GM21447 (cell line): Measurements from ENCODE around the gene HSFX1.
"Not testable (repeated sequence)": the region's sequence is repeated elsewhere in the genome, so short reads cannot be mapped to it uniquely, and the experiment has no call there.

Experiments
- ATAC-seq: cut with Tn5 transposase; IDR thresholded peaks from one replicate; pipeline ENCODE4 v1.9.1; 2021; ENCODE audit not compliant: unreplicated experiment

The HSFX1 gene, protein sequence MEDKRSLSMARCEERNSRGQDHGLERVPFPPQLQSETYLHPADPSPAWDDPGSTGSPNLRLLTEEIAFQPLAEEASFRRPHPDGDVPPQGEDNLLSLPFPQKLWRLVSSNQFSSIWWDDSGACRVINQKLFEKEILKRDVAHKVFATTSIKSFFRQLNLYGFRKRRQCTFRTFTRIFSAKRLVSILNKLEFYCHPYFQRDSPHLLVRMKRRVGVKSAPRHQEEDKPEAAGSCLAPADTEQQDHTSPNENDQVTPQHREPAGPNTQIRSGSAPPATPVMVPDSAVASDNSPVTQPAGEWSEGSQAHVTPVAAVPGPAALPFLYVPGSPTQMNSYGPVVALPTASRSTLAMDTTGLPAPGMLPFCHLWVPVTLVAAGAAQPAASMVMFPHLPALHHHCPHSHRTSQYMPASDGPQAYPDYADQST

GRCh38 chrX:149773768-149774167 is at the start of gene HSFX1:
HSFX1 (plus strand) TSS chrX:149774068; CDS start chrX:149774682, 614 bp downstream.
- ATAC-seq = not testable (repeated sequence)

- ATAC-seq = not testable (repeated sequence)
Observed at GRCh38 chrX:149727308-149727707, 46.6 kb upstream of the HSFX1 start.

- ATAC-seq = not testable (repeated sequence)
Observed at GRCh38 chrX:149742269-149742668, 31.6 kb upstream of the HSFX1 start.

DNA sequence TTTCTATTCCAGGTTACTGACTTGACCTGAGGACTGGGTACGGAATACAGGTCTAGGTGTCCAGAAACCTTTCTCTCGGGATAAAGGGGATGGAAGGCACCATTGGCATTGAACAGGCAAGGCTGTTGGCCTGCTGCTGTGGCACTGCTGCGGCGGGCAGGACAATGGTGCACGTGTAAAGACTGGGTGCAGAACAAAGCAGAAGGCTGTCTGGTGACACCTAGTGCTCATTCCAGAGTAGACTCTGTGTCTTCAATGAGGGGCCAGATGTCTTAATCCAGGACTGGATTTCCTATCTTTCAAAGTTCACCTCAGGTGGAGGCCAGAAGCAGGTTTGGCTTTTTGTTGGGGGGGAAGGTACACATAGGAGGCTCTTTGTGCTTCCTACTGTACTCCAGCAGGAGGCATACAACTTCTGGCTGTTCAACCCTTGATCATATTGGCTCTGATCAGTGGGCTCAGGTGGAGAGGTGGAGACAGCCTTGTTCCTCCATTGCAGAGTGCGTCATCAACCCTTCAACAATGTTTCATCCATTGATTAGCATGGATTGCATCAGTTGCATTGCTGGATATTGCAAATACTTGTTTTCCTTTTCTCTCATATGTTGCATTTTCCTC is 27.4 kb upstream of the HSFX1 start:
- not testable (repeated sequence) for ATAC-seq

DNA sequence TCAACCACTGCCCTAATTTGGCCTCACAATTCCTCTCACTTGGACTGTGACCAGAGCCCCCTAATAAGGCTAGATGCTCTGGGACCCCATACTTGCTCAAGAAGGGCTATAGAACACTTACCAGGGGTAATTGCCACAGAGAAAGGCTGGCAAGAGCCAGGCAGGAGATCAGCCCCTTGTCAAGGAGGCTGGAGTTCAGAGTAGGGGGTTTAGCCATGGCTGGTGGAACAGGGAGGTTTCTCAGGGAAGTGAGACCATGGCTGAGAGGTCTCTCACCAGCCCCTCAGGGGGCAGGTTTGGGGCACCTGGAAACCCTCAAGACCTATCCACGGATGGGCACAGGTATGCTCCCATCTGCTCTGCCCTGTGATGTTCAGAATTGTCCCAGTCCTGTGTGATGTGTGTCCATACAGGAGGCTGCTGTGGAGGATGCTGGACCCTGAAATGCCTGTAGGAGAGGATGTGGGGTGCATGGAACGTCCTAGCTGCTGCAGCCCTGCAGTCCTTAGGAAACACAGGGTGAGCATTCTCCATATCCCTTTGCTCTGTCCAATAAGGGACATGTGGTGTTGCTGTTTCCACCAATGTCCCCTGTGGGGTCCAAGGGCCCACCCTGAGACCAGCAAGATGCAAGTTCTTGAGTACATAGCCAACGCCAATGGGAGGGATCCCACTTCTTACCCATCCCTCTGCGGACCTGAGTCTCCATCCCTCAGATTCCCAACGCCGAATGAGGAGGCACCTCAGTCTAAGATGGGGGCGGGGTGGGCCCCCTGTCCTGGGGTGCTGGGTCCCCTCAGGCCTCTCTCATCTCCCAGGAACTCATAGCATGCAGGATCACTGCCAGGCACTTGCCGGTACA is 16.4 kb upstream of the HSFX1 start:
- no peak for ATAC-seq

- no peak for ATAC-seq
Observed at GRCh38 chrX:149758068-149758714, 15.7 kb upstream of the HSFX1 start.

DNA sequence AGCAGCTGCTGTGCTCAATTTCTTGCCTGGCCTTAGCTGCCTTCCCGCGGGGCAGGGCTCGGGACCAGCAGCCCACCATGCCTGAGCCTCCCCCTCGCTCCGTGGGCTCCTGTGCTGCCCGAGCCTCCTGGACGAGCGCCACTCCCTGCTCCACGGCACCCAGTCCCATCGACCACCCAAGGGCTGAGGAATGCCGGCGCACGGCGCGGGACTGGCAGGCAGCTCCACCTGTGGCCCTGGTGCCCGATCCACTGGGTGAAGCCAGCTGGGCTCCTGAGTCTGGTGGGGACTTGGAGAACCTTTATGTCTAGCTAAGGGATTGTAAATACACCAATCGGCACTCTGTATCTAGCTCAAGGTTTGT is 15.2 kb upstream of the HSFX1 start:
- ATAC-seq = not testable (repeated sequence)

GRCh38 chrX:149759824-149760223 is 14.0 kb upstream of the HSFX1 start:
- no peak for ATAC-seq

DNA sequence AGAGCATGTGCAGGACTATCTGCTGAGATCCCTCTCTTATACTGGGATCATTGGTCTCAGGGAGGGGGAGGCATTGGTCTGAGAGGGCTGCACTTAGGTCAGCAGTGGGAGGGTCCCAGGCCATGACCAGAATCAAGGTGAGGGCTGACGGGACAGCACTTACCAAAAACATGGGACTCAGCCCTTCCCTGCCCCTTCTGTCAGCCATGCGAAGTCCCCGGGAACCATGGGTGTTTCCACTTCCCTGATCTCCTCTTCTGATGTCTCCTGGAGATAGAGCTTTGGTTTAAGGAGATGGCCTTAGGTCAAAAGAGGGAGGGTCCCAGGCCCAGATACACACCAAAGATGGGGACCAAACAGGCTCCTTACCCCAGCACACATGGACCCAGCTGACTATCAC is 12.9 kb upstream of the HSFX1 start:
- ATAC-seq = no peak

DNA sequence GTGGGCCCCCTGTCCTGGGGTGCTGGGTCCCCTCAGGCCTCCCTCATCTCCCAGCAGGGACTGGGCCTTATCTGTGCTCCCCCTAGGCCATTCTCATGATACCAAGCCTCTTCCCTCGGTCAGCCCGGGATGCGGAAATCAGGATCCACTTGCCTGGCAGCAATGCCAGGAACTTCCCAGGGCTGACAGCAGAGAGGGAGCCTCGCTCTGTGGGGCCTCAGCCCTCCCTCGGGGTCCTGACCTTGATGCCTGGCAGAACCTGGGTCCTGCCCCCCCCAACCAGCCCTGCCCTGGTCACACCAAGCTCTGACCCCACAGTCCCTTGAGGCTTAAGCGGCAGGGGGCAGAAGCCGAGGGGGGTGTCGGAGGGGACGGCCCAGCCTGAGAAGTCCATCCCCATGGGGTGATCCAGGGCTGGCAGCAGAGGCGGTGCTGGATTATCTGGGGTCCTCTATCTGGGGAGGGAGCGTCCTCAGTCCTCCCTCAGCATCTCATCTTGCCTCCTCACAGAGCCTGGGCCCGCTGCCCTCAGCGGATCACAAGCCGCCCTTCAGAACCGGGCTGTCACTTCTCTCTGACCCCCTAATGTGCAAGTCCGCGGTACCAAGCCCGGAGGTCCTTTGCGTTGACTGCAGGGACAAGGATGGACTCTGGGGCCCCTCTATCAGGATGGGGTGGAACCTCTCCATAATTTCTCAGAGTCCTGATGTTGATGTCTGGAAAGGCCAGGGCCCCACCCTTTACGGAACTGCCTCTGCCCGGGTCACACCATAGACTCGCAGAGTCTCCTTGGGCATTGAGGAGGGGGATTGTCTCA is 11.8 kb upstream of the HSFX1 start:
- ATAC-seq = not testable (repeated sequence)

DNA sequence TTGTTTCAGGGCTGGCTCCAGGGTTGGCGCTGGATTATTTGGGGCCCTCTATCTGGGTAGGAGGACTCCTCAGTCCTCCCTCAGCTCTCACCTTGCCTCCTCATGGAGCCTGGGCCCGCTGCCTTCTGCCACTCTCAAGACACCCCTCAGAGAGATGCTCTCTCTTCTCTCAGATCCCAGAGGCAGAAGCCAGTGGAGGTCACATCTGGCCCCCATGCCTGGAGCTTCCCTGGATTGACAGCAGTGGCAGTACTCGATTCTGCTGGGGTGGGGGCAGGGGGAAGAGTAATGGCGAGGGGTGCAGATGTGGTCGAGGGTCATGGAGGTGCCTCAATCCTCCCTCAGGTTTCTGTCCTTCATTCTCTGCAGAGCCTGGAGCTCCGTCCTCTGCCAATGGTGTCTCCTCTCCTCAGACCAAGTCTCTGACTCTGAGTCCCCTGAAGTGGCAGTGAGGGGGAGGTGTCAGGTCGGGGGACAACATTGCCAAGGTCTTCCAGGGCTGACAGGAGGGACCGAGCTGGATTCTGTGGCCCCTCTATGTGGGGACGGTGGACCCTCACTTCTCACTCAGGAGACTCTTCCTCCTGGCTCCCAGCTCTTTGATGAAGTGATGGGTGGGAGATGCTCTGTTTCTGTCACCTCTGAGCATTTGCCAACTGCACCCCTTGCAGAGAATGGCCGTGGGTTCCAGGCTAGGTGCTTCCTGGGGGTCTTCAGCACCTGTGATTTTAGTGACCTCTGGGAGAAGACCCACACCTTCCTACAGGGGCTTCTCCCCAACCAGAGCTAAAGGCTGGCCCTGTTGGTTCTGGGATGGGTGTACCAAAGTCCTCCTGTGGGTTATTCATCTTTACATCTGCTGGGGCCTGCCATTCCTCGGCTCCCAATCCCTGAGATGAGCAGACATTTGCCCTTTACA is 10.9 kb upstream of the HSFX1 start:
- ATAC-seq = no peak

DNA sequence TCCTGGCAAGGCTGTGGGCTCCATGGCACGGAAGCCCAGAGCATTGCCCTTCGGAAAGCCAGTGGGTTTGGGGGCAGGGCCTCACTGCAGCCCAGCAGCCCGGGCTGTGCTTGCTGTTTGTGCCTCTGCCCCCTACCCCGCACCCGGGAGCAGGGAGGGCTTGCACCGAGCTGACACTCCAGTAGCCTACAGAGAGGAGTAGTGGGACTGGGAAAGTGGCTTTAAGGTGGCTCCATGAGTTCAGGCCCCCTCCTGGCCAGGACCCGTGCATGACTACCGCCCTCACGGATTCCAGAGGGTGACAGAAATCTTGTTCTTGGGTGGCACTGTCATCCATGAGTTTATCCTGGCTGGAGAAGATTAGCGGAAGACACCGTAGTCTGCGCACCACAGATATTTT is 3.5 kb upstream of the HSFX1 start:
- not testable (repeated sequence) for ATAC-seq

DNA sequence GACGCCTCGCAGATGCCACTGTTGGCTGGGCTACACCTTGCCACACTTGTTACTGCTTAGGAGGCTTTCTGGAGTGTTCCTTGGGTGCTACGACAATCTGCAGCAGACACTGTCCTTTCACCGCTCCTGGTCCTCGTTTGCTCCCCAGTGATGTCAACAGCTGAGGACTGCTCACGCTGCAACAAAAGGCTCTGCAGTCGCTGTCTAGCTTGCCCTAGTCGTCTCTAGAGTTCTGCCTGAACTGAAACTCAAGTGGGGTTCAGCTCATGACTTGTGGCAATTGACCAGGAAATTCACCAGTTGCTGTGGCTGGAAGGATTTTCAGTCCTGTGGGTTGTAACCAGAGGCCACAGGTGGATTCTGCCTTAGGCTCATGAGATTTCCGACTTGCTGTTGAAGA is 842 bp upstream of the HSFX1 start:
- not testable (repeated sequence) for ATAC-seq

- ATAC-seq = not testable (repeated sequence)
Observed at GRCh38 chrX:149777999-149778398, 4.1 kb downstream of the HSFX1 start.

DNA sequence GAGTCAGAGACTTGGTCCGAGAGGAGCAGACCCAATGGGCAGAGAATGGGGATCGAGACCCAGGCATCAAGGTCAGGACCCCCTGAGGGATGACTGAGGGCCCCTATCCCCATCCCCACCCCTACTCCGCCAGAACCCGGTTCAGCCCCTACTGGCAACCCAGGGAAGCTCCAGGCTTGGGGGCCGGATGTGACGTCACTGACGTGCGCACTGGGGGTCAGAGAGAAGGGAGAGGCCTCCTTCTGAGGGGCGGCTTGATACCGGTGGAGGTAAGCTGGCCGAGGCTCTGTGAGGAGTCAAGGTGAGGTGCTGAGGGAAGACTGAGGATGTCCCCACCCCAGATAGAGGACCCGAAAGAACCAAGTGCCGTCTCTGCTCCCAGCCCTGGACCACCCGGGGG is 7.9 kb downstream of the HSFX1 start, which contains the start of gene MAGEA9:
TSS of gene MAGEA9 (plus strand) at position 204 of the 400 bp plus-strand sequence. CDS start 4,281 bp downstream, outside the sequence.
- ATAC-seq = not testable (repeated sequence)

DNA sequence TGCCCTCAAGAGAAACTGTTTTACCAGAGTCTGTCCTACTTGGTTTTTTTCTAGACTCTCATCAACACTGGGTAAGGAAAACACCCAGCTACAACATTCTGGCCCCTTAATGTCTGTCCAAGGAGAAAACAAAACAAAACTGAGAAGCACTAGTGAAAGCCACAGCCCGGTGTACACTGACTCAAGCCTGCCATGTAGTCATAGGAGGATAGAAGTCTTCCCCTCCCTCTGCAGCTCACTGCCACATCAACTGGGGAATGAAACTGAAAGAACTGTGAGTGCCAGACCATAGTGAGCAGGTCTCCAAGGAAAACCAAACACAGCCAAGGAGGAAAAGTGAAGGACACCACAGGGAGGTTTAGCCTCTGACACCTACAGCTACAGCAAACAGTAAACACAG is 21.7 kb downstream of the HSFX1 start:
- peak; percentile 98 for ATAC-seq

- no peak for ATAC-seq
Observed at GRCh38 chrX:149799095-149799714, 25.3 kb downstream of the HSFX1 start.

- no peak for ATAC-seq
Observed at GRCh38 chrX:149799938-149800337, 26.1 kb downstream of the HSFX1 start.
